ENCODE measurements around the gene KCNJ10. TPM values are rescaled to one million over a fixed set of nuclear protein-coding genes. Genes with fewer than 3 reads are reported as not detected.

The KCNJ10 gene
- total RNA-seq, 2 donors from 2014 or later: not detected

GRCh38 chr1:160095382-160096105 lies 25.6 kb upstream of the KCNJ10 start:
- no peak overlapping the region for H3K4me3 ChIP-seq
- H3K9me3 ChIP-seq: no peaks in the 10 kb centered on the region
- peaks cover 4% of the 10 kb centered on the region for H3K4me1 ChIP-seq (replicated peaks)
- no peak for DNase-seq (ENCODE audit: low spot score)
- H3K36me3 ChIP-seq: peaks cover 0 to 7% of the 10 kb centered on the region in 2 donors
- H3K27ac ChIP-seq: no peak overlapping the region
- intact Hi-C loops (cut with DNase I): no loop called here
- whole genome bisulfite sequencing: 97% methylated on average over 4 of the region's 4 CpGs
- H3K27me3 ChIP-seq (replicated peaks; ENCODE audit: insufficient read depth): no peaks in the 10 kb centered on the region
- no peak for TF ChIP-seq CTCF (IDR thresholded peaks at IDR 0.05)
- no peak for TF ChIP-seq POLR2AphosphoS5 (IDR thresholded peaks at IDR 0.05)
- TF ChIP-seq POLR2A (IDR thresholded peaks at IDR 0.05): no peak

- Histone ChIP-seq H3K36me3 (peaks cover 0 to 7% of the 10 kb centered on the region in 2 donors), H3K4me1 (replicated peaks) (peaks cover 4% of the 10 kb centered on the region), H3K27me3 (replicated peaks; ENCODE audit: insufficient read depth) (no peaks in the 10 kb centered on the region), H3K9me3 (no peaks in the 10 kb centered on the region), H3K4me3 (no peak overlapping the region), H3K27ac (no peak overlapping the region)
- no peak for TF ChIP-seq POLR2A (IDR thresholded peaks at IDR 0.05)
- TF ChIP-seq POLR2AphosphoS5 (IDR thresholded peaks at IDR 0.05): no peak
- no peak for TF ChIP-seq CTCF (IDR thresholded peaks at IDR 0.05)
- intact Hi-C loops (cut with DNase I): no loop called here
- WGBS: 98% methylated on average over 14 of the region's 14 CpGs
- no peak for DNase-seq (ENCODE audit: low spot score)
Measured at GRCh38 chr1:160094806-160095205, 24.8 kb upstream of the KCNJ10 start.

- TF ChIP-seq POLR2A (IDR thresholded peaks at IDR 0.05) (no peak), POLR2AphosphoS5 (IDR thresholded peaks at IDR 0.05) (no peak), CTCF (IDR thresholded peaks at IDR 0.05) (no peak)
- Histone ChIP-seq H3K4me3 (no peak overlapping the region), H3K27ac (no peak overlapping the region), H3K4me1 (replicated peaks) (peaks cover 4% of the 10 kb centered on the region), H3K9me3 (no peaks in the 10 kb centered on the region), H3K27me3 (replicated peaks; ENCODE audit: insufficient read depth) (no peaks in the 10 kb centered on the region), H3K36me3 (peaks cover 0 to 7% of the 10 kb centered on the region in 2 donors)
- intact Hi-C loops (cut with DNase I): no loop called here
- no peak for DNase-seq (ENCODE audit: low spot score)
- WGBS: 88% methylated on average over 4 of the region's 4 CpGs
Measured at GRCh38 chr1:160094291-160094625, 24.3 kb upstream of the KCNJ10 start.

GRCh38 chr1:160093624-160094290 lies 23.8 kb upstream of the KCNJ10 start:
- no peak overlapping the region for H3K27ac ChIP-seq

More at GRCh38 chr1:160093624-160094290, 23.8 kb upstream of the KCNJ10 start:
- 84% methylated on average over 21 of the region's 21 CpGs for whole genome bisulfite sequencing
- Histone ChIP-seq H3K4me1 (replicated peaks) (peaks cover 4% of the 10 kb centered on the region), H3K4me3 (no peak overlapping the region), H3K36me3 (peaks cover 0 to 7% of the 10 kb centered on the region in 2 donors), H3K27me3 (replicated peaks; ENCODE audit: insufficient read depth) (no peaks in the 10 kb centered on the region), H3K9me3 (no peaks in the 10 kb centered on the region)
- no peak for TF ChIP-seq POLR2AphosphoS5 (IDR thresholded peaks at IDR 0.05)
- TF ChIP-seq POLR2A (IDR thresholded peaks at IDR 0.05): no peak
- TF ChIP-seq CTCF (IDR thresholded peaks at IDR 0.05): no peak
- no peak for DNase-seq (ENCODE audit: low spot score)
- intact Hi-C loops (cut with DNase I): no loop called here
